ENCODE results near the gene HES7. TPM values are rescaled to one million over a fixed set of nuclear protein-coding genes. Genes with fewer than 3 reads are reported as not detected.
"Not testable (repeated sequence)": the region's sequence is repeated elsewhere in the genome, so short reads cannot be mapped to it uniquely, and the experiment has no call there.

HES7 gene
- total and polyA plus RNA-seq, 10 donors = 0.04 to 0.67 (median 0.41) TPM; not detected in 5

- Histone ChIP-seq H3K27ac (no peak overlapping the region), H3K9me3 (no peaks in the 10 kb centered on the region), H3K27me3 (replicated peaks in 1 of 7) (peaks cover 0 to 62% (median 45%) of the 10 kb centered on the region in 7 donors), H3K4me1 (peaks cover 6 to 16% (median 11%) of the 10 kb centered on the region in 6 donors), H3K36me3 (no peaks in the 10 kb centered on the region), H3K4me3 (no peak overlapping the region)
- no peak for DNase-seq
- TF ChIP-seq POLR2A (IDR thresholded peaks at IDR 0.05) (no peak), CTCF (IDR thresholded peaks at IDR 0.05 in 8 of 11, conservative IDR thresholded peaks at IDR 0.05 in 3 of 11) (no peak), POLR2AphosphoS5 (IDR thresholded peaks at IDR 0.05) (no peak)
- intact Hi-C loops (cut with DNase I; ENCODE audit: low total_unique reads) = no loop called here
- WGBS, 5 donors = 79 to 90% (median 88%) methylated on average over 16 to 33 of the region's 33 CpGs
Measured at GRCh38 chr17:8108972-8109660, 14.8 kb downstream of the HES7 start.

- WGBS, 5 donors = 86 to 94% (median 92%) methylated on average over 2 to 4 of the region's 4 CpGs
- H3K36me3 ChIP-seq; H3K9me3 ChIP-seq; intact Hi-C loops (cut with DNase I; ENCODE audit: low total_unique reads); H3K27ac ChIP-seq; H3K4me3 ChIP-seq; DNase-seq: not testable (repeated sequence)
- Histone ChIP-seq H3K27me3 (replicated peaks in 1 of 7) (peaks cover 0 to 41% (median 28%) of the 10 kb centered on the region in 7 donors), H3K4me1 (peaks cover 6 to 16% (median 11%) of the 10 kb centered on the region in 6 donors)
Measured at GRCh38 chr17:8106980-8107379, 16.9 kb downstream of the HES7 start.

GRCh38 chr17:8105957-8106398, 17.9 kb downstream of the HES7 start:
- no peak for TF ChIP-seq POLR2A (IDR thresholded peaks at IDR 0.05)
- TF ChIP-seq CTCF (IDR thresholded peaks at IDR 0.05 in 8 of 11, conservative IDR thresholded peaks at IDR 0.05 in 3 of 11) = no peak
- Histone ChIP-seq H3K9me3 (no peaks in the 10 kb centered on the region), H3K36me3 (no peaks in the 10 kb centered on the region), H3K4me3 (no peak overlapping the region), H3K4me1 (peaks cover 6 to 16% (median 11%) of the 10 kb centered on the region in 6 donors), H3K27me3 (replicated peaks in 1 of 7) (peaks cover 0 to 31% (median 20%) of the 10 kb centered on the region in 7 donors), H3K27ac (no peak overlapping the region)
- DNase-seq = no peak
- WGBS, 5 donors = 74 to 88% (median 80%) methylated on average over 5 of the region's 5 CpGs
- intact Hi-C loops (cut with DNase I; ENCODE audit: low total_unique reads) = no loop called here

GRCh38 chr17:8104911-8105310, 19.0 kb downstream of the HES7 start:
- Histone ChIP-seq H3K36me3 (no peaks in the 10 kb centered on the region), H3K27me3 (replicated peaks in 1 of 7) (peaks cover 0 to 20% (median 10%) of the 10 kb centered on the region in 7 donors), H3K4me1 (peaks cover 2 to 8% (median 4%) of the 10 kb centered on the region in 6 donors), H3K27ac (no peak overlapping the region), H3K4me3 (no peak overlapping the region), H3K9me3 (no peaks in the 10 kb centered on the region)
- WGBS, 5 donors = 55 to 65% (median 64%) methylated on average over 8 of the region's 8 CpGs
- DNase-seq = no peak
- intact Hi-C loops (cut with DNase I; ENCODE audit: low total_unique reads) = no loop called here
- TF ChIP-seq POLR2AphosphoS5 (IDR thresholded peaks at IDR 0.05) = no peak
- TF ChIP-seq POLR2A (IDR thresholded peaks at IDR 0.05) = no peak
- no peak for TF ChIP-seq CTCF (IDR thresholded peaks at IDR 0.05 in 8 of 11, conservative IDR thresholded peaks at IDR 0.05 in 3 of 11)

All from spleen (tissue), 11 donors.